GM12872 (cell line): ENCODE measurements around the gene CABP2.

Experiments
- CTCF ChIP-seq: IDR thresholded peaks from 3 replicates; pipeline ENCODE4 v1.5.1; 2011; ENCODE audit warnings: low read depth, mild to moderate bottlenecking, low read length, moderate library complexity; ENCODE audit not compliant: insufficient read depth

CABP2 gene

GRCh38 chr11:67493548-67494370 is 29.5 kb downstream of the CABP2 start:
- TF ChIP-seq CTCF, result no peak

- TF ChIP-seq CTCF, result no peak
Observed at GRCh38 chr11:67492801-67493547, 30.3 kb downstream of the CABP2 start.

- TF ChIP-seq CTCF, result no peak
Observed at GRCh38 chr11:67492069-67492727, 31.0 kb downstream of the CABP2 start.

GRCh38 chr11:67491276-67492068 is 31.8 kb downstream of the CABP2 start:
- no peak for TF ChIP-seq CTCF

GRCh38 chr11:67490727-67491065 is 32.5 kb downstream of the CABP2 start:
- no peak for TF ChIP-seq CTCF

- TF ChIP-seq CTCF, result no peak
Observed at GRCh38 chr11:67489885-67490726, 33.1 kb downstream of the CABP2 start.
